HEK293 (cell line): ENCODE measurements around the gene COL5A2.

Source experiments
- CTCF ChIA-PET: fragments of 350-600 bp; formaldehyde crosslinking; extraction: SDS; loops from one replicate; lab custom pipeline; 2021; ENCODE audit warnings: antibody characterized with exemption; lab: Yijun Ruan, JAX
- POLR2A ChIA-PET: fragments of 300-600 bp; formaldehyde crosslinking; extraction: SDS; loops from one replicate; lab custom pipeline; 2020; ENCODE audit warnings: antibody characterized with exemption, inconsistent platforms; lab: Yijun Ruan, JAX
- H3K27ac ChIP-seq: fragments of 200-500 bp; sonication (Bioruptor generic); 2 replicates; pipeline ENCODE4 v1.5.1; 2014; ENCODE audit warnings: low read depth, low read length, control low read depth, inconsistent platforms; ENCODE audit errors: extremely low read depth
- H3K36me3 ChIP-seq, 2 experiments: fragments of 200-500 bp in 1 of 2; sonication (Bioruptor generic) in 1 of 2; 1 replicate in 1 of 2; 2 replicates in 1 of 2; pipeline ENCODE4 v1.5.1; 2014 to 2017; ENCODE audit warnings: inconsistent platforms in 2 of 2, low read length in 2 of 2; ENCODE audit not compliant: control insufficient read depth in 2 of 2, insufficient read depth in 1 of 2
- H3K4me1 ChIP-seq: fragments of 200-500 bp; sonication (Bioruptor generic); 2 replicates; pipeline ENCODE4 v1.5.1; 2014; ENCODE audit warnings: mild to moderate bottlenecking, low read length, inconsistent platforms; ENCODE audit not compliant: control insufficient read depth, insufficient read depth
- H3K4me3 ChIP-seq: 2 replicates; pipeline ENCODE4 v1.5.1; 2011; ENCODE audit warnings: low read depth, mild to moderate bottlenecking, control low read depth, low read length, moderate library complexity
- H3K9me3 ChIP-seq: fragments of 200-500 bp; sonication (Bioruptor generic); 2 replicates; pipeline ENCODE4 v1.5.1; 2014; ENCODE audit warnings: low read depth, low read length, inconsistent platforms; ENCODE audit not compliant: control insufficient read depth, insufficient read depth
- BCL11A ChIP-seq: fragments of 450-650 bp; formaldehyde crosslinking; IDR thresholded peaks from 2 replicates; pipeline ENCODE4 v1.5.1; 2016; ENCODE audit warnings: low read depth, missing biosample characterization, missing genetic modification characterization
- FEZF1 ChIP-seq: fragments of 450-650 bp; formaldehyde crosslinking; IDR thresholded peaks from 2 replicates; pipeline ENCODE4 v1.5.1; 2016; ENCODE audit warnings: missing biosample characterization, missing genetic modification characterization
- GLI4 ChIP-seq: fragments of 450-650 bp; formaldehyde crosslinking; IDR thresholded peaks from 2 replicates; pipeline ENCODE4 v1.5.1; 2016; ENCODE audit warnings: missing biosample characterization, missing genetic modification characterization
- OSR2 ChIP-seq: fragments of 450-650 bp; formaldehyde crosslinking; IDR thresholded peaks from 2 replicates; pipeline ENCODE4 v1.5.1; 2016; ENCODE audit warnings: missing biosample characterization, missing genetic modification characterization
- RBAK ChIP-seq: fragments of 450-650 bp; formaldehyde crosslinking; IDR thresholded peaks from 2 replicates; pipeline ENCODE4 v1.5.1; 2016; ENCODE audit warnings: missing biosample characterization, missing genetic modification characterization
- SCRT1 ChIP-seq: fragments of 450-650 bp; formaldehyde crosslinking; IDR thresholded peaks from 2 replicates; pipeline ENCODE4 v1.5.1; 2016; ENCODE audit warnings: missing biosample characterization, missing genetic modification characterization, borderline replicate concordance
- SCRT2 ChIP-seq: fragments of 450-650 bp; formaldehyde crosslinking; IDR thresholded peaks from 2 replicates; pipeline ENCODE4 v1.5.1; 2016; ENCODE audit warnings: missing biosample characterization, missing genetic modification characterization
- ZBTB48 ChIP-seq: fragments of 450-650 bp; formaldehyde crosslinking; IDR thresholded peaks from 2 replicates; pipeline ENCODE4 v1.5.1; 2016; ENCODE audit warnings: missing biosample characterization, missing genetic modification characterization
- ZNF155 ChIP-seq: fragments of 450-650 bp; formaldehyde crosslinking; IDR thresholded peaks from 2 replicates; pipeline ENCODE4 v1.5.1; 2016; ENCODE audit warnings: missing biosample characterization, missing genetic modification characterization
- ZNF169 ChIP-seq: fragments of 450-650 bp; formaldehyde crosslinking; IDR thresholded peaks from 2 replicates; pipeline ENCODE4 v1.5.1; 2016; ENCODE audit warnings: missing biosample characterization, missing genetic modification characterization
- ZNF23 ChIP-seq: fragments of 450-650 bp; formaldehyde crosslinking; IDR thresholded peaks from 2 replicates; pipeline ENCODE4 v1.5.1; 2016; ENCODE audit warnings: missing biosample characterization, missing genetic modification characterization, borderline replicate concordance
- ZNF24 ChIP-seq: fragments of 450-650 bp; formaldehyde crosslinking; IDR thresholded peaks from 2 replicates; pipeline ENCODE4 v1.5.1; 2016; ENCODE audit warnings: missing biosample characterization, missing genetic modification characterization
- ZNF354C ChIP-seq: fragments of 450-650 bp; formaldehyde crosslinking; IDR thresholded peaks from 2 replicates; pipeline ENCODE4 v1.5.1; 2016; ENCODE audit warnings: missing biosample characterization, missing genetic modification characterization, low read depth, borderline replicate concordance
- ZNF366 ChIP-seq: fragments of 450-650 bp; formaldehyde crosslinking; conservative IDR thresholded peaks from 2 replicates; pipeline ENCODE4 v1.5.1; 2016; ENCODE audit warnings: missing biosample characterization, missing genetic modification characterization
- ZNF530 ChIP-seq: fragments of 450-650 bp; formaldehyde crosslinking; IDR thresholded peaks from 2 replicates; pipeline ENCODE4 v1.5.1; 2016; ENCODE audit warnings: low read depth, missing biosample characterization, missing genetic modification characterization
- ZNF560 ChIP-seq: fragments of 450-650 bp; formaldehyde crosslinking; IDR thresholded peaks from 2 replicates; pipeline ENCODE4 v1.5.1; 2017; ENCODE audit warnings: missing biosample characterization, missing genetic modification characterization, borderline replicate concordance
- ZNF660 ChIP-seq: fragments of 450-650 bp; IDR thresholded peaks from 2 replicates; pipeline ENCODE4 v1.5.1; 2018; ENCODE audit warnings: missing biosample characterization, mild to moderate bottlenecking, missing genetic modification characterization
- ZNF670 ChIP-seq: fragments of 450-650 bp; formaldehyde crosslinking; IDR thresholded peaks from 2 replicates; pipeline ENCODE4 v1.5.1; 2016; ENCODE audit warnings: missing biosample characterization, missing genetic modification characterization, low read depth
- TF ChIP-seq, protein P1 (sequence below): fragments of 450-650 bp; formaldehyde crosslinking; IDR thresholded peaks from 2 replicates; pipeline ENCODE4 v1.5.0; 2017; ENCODE audit warnings: missing biosample characterization, missing genetic modification characterization, borderline replicate concordance
- TF ChIP-seq, protein P2 (sequence below): fragments of 450-650 bp; formaldehyde crosslinking; IDR thresholded peaks from 2 replicates; pipeline ENCODE4 v1.5.1; 2017; ENCODE audit warnings: missing biosample characterization, missing genetic modification characterization
- TF ChIP-seq, protein P3 (sequence below): fragments of 450-650 bp; formaldehyde crosslinking; IDR thresholded peaks from 2 replicates; pipeline ENCODE4 v1.5.1; 2016; ENCODE audit warnings: missing biosample characterization, missing genetic modification characterization
- TF ChIP-seq, protein P4 (sequence below): fragments of 450-650 bp; formaldehyde crosslinking; IDR thresholded peaks from 2 replicates; pipeline ENCODE4 v1.5.1; 2017; ENCODE audit warnings: missing biosample characterization, missing genetic modification characterization
- TF ChIP-seq, protein P5 (sequence below): fragments of 450-650 bp; formaldehyde crosslinking; IDR thresholded peaks from 2 replicates; pipeline ENCODE4 v1.5.1; 2016; ENCODE audit warnings: missing biosample characterization, missing genetic modification characterization
- TF ChIP-seq, protein P6 (sequence below): fragments of 450-650 bp; formaldehyde crosslinking; IDR thresholded peaks from 2 replicates; pipeline ENCODE4 v1.5.1; 2016; ENCODE audit warnings: missing biosample characterization, missing genetic modification characterization, borderline replicate concordance
- TF ChIP-seq, protein P7 (sequence below): fragments of 450-650 bp; formaldehyde crosslinking; IDR thresholded peaks from 2 replicates; pipeline ENCODE4 v1.5.1; 2016; ENCODE audit warnings: missing biosample characterization, missing genetic modification characterization

The COL5A2 gene

DNA sequence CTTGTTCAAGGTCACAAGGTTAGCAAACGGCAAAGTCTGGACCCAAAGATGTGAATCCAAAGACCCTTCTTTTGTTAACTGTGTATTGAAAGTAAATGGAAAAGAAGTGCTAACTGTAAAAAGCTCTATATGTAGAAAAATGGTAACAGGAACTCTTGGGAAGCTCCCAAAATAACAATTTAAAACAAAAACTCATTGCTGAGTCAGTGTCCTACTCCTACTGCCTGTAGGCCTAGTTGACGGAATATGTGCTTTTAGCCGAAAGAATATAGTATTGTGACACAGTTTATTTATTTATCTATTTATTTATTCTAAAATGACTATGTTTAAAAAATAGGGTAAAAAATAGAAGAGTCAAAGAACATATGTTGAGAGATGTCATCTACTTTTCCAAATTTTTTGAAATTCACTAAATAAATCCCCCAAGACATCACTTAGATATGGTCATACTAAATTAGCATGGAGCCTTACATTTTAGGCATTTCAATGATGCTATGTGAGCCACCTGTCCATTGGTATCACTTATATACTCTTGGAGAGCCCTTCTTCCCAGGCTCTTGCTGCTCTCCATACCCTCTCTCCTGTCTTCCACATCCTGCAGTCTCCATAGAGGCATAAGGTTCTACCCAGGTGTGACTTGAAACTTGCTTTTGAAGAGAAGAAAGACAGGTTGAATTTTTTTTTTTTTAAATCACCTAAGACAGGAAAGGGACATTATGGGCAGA is 13.7 kb downstream of the COL5A2 start (continued):
- TF ChIP-seq, protein P1, sequence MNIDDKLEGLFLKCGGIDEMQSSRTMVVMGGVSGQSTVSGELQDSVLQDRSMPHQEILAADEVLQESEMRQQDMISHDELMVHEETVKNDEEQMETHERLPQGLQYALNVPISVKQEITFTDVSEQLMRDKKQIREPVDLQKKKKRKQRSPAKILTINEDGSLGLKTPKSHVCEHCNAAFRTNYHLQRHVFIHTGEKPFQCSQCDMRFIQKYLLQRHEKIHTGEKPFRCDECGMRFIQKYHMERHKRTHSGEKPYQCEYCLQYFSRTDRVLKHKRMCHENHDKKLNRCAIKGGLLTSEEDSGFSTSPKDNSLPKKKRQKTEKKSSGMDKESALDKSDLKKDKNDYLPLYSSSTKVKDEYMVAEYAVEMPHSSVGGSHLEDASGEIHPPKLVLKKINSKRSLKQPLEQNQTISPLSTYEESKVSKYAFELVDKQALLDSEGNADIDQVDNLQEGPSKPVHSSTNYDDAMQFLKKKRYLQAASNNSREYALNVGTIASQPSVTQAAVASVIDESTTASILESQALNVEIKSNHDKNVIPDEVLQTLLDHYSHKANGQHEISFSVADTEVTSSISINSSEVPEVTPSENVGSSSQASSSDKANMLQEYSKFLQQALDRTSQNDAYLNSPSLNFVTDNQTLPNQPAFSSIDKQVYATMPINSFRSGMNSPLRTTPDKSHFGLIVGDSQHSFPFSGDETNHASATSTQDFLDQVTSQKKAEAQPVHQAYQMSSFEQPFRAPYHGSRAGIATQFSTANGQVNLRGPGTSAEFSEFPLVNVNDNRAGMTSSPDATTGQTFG (tag by site-specific recombination): no peak
- TF ChIP-seq GLI4 (tag by site-specific recombination) (no peak), ZNF660 (tag by site-specific recombination) (no peak), FEZF1 (no peak), OSR2 (tag by site-specific recombination) (no peak), ZNF155 (no peak), ZNF24 (tag by site-specific recombination) (no peak), ZNF530 (tag by site-specific recombination) (no peak), SCRT2 (tag by site-specific recombination) (no peak), ZNF354C (no peak)
- TF ChIP-seq, protein P2, sequence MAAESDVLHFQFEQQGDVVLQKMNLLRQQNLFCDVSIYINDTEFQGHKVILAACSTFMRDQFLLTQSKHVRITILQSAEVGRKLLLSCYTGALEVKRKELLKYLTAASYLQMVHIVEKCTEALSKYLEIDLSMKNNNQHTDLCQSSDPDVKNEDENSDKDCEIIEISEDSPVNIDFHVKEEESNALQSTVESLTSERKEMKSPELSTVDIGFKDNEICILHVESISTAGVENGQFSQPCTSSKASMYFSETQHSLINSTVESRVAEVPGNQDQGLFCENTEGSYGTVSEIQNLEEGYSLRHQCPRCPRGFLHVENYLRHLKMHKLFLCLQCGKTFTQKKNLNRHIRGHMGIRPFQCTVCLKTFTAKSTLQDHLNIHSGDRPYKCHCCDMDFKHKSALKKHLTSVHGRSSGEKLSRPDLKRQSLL (tag by site-specific recombination): no peak
- TF ChIP-seq, protein P3, sequence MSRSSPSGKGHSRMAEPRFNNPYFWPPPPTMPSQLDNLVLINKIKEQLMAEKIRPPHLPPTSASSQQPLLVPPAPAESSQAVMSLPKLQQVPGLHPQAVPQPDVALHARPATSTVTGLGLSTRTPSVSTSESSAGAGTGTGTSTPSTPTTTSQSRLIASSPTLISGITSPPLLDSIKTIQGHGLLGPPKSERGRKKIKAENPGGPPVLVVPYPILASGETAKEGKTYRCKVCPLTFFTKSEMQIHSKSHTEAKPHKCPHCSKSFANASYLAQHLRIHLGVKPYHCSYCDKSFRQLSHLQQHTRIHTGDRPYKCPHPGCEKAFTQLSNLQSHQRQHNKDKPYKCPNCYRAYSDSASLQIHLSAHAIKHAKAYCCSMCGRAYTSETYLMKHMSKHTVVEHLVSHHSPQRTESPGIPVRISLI: no peak

DNA sequence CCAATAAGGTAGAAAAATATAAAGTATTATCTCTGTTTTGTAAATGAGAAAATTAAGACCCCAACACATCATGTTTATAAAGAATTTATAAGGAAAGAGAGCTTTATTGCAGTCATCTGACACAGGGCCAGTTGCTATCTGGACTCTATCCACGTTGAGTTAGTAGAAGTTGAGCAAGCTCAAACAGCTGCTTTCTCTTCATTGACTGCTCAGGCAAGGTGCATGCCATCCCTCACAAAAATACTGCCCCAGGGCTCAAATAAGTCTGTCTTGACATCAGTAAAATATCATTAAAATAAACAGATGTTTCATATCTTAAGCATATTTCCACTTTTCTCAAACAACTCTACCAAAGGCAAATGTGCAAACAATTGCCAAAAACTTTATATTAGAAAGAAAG is 14.8 kb downstream of the COL5A2 start:
- CTCF ChIA-PET: interaction anchor here (0.6 to 0.8 kb wide), 2 partner anchors 11 to 14 kb away, joined by 3 read pairs; no protein-coding TSS in a partner anchor
- no peak for TF ChIP-seq ZNF670 (tag by site-specific recombination)
- TF ChIP-seq, protein P4, sequence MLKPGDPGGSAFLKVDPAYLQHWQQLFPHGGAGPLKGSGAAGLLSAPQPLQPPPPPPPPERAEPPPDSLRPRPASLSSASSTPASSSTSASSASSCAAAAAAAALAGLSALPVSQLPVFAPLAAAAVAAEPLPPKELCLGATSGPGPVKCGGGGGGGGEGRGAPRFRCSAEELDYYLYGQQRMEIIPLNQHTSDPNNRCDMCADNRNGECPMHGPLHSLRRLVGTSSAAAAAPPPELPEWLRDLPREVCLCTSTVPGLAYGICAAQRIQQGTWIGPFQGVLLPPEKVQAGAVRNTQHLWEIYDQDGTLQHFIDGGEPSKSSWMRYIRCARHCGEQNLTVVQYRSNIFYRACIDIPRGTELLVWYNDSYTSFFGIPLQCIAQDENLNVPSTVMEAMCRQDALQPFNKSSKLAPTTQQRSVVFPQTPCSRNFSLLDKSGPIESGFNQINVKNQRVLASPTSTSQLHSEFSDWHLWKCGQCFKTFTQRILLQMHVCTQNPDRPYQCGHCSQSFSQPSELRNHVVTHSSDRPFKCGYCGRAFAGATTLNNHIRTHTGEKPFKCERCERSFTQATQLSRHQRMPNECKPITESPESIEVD (tag by site-specific recombination): no peak
- no peak for TF ChIP-seq ZNF169 (tag by site-specific recombination)
- TF ChIP-seq BCL11A (tag by site-specific recombination): no peak
- TF ChIP-seq ZNF23 (tag by site-specific recombination): no peak
- TF ChIP-seq, protein P5, sequence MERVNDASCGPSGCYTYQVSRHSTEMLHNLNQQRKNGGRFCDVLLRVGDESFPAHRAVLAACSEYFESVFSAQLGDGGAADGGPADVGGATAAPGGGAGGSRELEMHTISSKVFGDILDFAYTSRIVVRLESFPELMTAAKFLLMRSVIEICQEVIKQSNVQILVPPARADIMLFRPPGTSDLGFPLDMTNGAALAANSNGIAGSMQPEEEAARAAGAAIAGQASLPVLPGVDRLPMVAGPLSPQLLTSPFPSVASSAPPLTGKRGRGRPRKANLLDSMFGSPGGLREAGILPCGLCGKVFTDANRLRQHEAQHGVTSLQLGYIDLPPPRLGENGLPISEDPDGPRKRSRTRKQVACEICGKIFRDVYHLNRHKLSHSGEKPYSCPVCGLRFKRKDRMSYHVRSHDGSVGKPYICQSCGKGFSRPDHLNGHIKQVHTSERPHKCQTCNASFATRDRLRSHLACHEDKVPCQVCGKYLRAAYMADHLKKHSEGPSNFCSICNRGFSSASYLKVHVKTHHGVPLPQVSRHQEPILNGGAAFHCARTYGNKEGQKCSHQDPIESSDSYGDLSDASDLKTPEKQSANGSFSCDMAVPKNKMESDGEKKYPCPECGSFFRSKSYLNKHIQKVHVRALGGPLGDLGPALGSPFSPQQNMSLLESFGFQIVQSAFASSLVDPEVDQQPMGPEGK (tag by site-specific recombination): no peak
- TF ChIP-seq, protein P6, sequence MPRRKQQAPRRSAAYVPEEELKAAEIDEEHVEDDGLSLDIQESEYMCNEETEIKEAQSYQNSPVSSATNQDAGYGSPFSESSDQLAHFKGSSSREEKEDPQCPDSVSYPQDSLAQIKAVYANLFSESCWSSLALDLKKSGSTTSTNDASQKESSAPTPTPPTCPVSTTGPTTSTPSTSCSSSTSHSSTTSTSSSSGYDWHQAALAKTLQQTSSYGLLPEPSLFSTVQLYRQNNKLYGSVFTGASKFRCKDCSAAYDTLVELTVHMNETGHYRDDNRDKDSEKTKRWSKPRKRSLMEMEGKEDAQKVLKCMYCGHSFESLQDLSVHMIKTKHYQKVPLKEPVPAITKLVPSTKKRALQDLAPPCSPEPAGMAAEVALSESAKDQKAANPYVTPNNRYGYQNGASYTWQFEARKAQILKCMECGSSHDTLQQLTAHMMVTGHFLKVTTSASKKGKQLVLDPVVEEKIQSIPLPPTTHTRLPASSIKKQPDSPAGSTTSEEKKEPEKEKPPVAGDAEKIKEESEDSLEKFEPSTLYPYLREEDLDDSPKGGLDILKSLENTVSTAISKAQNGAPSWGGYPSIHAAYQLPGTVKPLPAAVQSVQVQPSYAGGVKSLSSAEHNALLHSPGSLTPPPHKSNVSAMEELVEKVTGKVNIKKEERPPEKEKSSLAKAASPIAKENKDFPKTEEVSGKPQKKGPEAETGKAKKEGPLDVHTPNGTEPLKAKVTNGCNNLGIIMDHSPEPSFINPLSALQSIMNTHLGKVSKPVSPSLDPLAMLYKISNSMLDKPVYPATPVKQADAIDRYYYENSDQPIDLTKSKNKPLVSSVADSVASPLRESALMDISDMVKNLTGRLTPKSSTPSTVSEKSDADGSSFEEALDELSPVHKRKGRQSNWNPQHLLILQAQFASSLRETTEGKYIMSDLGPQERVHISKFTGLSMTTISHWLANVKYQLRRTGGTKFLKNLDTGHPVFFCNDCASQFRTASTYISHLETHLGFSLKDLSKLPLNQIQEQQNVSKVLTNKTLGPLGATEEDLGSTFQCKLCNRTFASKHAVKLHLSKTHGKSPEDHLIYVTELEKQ (tag by site-specific recombination): no peak
- TF ChIP-seq ZNF560 (tag by site-specific recombination): no peak
- no peak for TF ChIP-seq ZNF366 (tag by site-specific recombination)
- TF ChIP-seq RBAK (tag by site-specific recombination): no peak
- no peak for TF ChIP-seq SCRT1
- no peak for TF ChIP-seq FEZF1
- TF ChIP-seq ZBTB48 (tag by site-specific recombination): no peak
- TF ChIP-seq, protein P7, sequence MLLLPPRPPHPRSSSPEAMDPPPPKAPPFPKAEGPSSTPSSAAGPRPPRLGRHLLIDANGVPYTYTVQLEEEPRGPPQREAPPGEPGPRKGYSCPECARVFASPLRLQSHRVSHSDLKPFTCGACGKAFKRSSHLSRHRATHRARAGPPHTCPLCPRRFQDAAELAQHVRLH (tag by site-specific recombination): no peak

More for the DNA sequence above, 14.8 kb downstream of the COL5A2 start:
- POLR2A ChIA-PET: no interaction called here
- Histone ChIP-seq H3K4me3 (no peak overlapping the region), H3K36me3 (no peaks in the 10 kb centered on the region), H3K9me3 (no peaks in the 10 kb centered on the region), H3K4me1 (no peaks in the 10 kb centered on the region), H3K27ac (no peak overlapping the region)
